GM12878 (cell line): Measurements from ENCODE around the gene KIF18A. TPM values are rescaled to one million over a fixed set of nuclear protein-coding genes. Genes with fewer than 3 reads are reported as not detected.

ENCODE experiments used
- ATF7 ChIP-seq: fragments of 450-650 bp; IDR thresholded peaks from 2 replicates; pipeline ENCODE4 v1.6.1; 2016; ENCODE audit warnings: low read depth, mild to moderate bottlenecking
- CREB1 ChIP-seq: IDR thresholded peaks from 2 replicates; pipeline ENCODE4 v1.6.1; 2012; ENCODE audit warnings: low read depth, mild to moderate bottlenecking, inconsistent platforms
- E2F8 ChIP-seq: fragments of 450-650 bp; IDR thresholded peaks from 2 replicates; pipeline ENCODE4 v1.6.1; 2018; ENCODE audit warnings: mild to moderate bottlenecking, low read depth, moderate library complexity; ENCODE audit not compliant: partially characterized antibody
- E4F1 ChIP-seq: fragments of 450-650 bp; IDR thresholded peaks from 2 replicates; pipeline ENCODE4 v1.6.1; 2018; ENCODE audit warnings: borderline replicate concordance, mild to moderate bottlenecking; ENCODE audit not compliant: partially characterized antibody
- ETV6 ChIP-seq, 2 experiments: fragments of 450-650 bp in 1 of 2; IDR thresholded peaks in 1 of 2; conservative IDR thresholded peaks in 1 of 2; 2 replicates each; pipeline ENCODE4 v1.6.1; 2014; ENCODE audit warnings: antibody characterized with exemption in 1 of 2, borderline replicate concordance in 1 of 2, low read depth in 1 of 2, mild to moderate bottlenecking in 1 of 2, moderate library complexity in 1 of 2
- HDAC2 ChIP-seq: fragments of 200-600 bp; sonication (generic); IDR thresholded peaks from 2 replicates; pipeline ENCODE4 v1.6.1; 2017
- KDM1A ChIP-seq: fragments of 200-600 bp; sonication (generic); IDR thresholded peaks from 2 replicates; pipeline ENCODE4 v1.6.1; 2016; ENCODE audit warnings: borderline replicate concordance
- PBX3 ChIP-seq: IDR thresholded peaks from 2 replicates; pipeline ENCODE4 v1.6.1; 2011; ENCODE audit warnings: mild to moderate bottlenecking, low read depth, low read length, moderate library complexity; ENCODE audit not compliant: insufficient replicate concordance
- POLR2AphosphoS2 ChIP-seq: IDR thresholded peaks from 2 replicates; pipeline ENCODE4 v1.6.1; 2011; ENCODE audit warnings: low read depth, mild to moderate bottlenecking, low read length, improper control_type of control experiment, moderate library complexity
- RAD51 ChIP-seq: fragments of 450-650 bp; IDR thresholded peaks from 2 replicates; pipeline ENCODE4 v1.6.1; 2016; ENCODE audit warnings: moderate library complexity, mild to moderate bottlenecking, inconsistent platforms
- RELB ChIP-seq: fragments of 450-650 bp; IDR thresholded peaks from 2 replicates; pipeline ENCODE4 v1.6.1; 2017; ENCODE audit warnings: low read depth, mild to moderate bottlenecking, moderate library complexity
- SRF ChIP-seq, 2 experiments: IDR thresholded peaks; 2 replicates each; pipeline ENCODE4 v1.6.1; 2011; ENCODE audit warnings: low read depth in 2 of 2, low read length in 2 of 2, mild to moderate bottlenecking in 1 of 2, moderate library complexity in 1 of 2
- TBL1XR1 ChIP-seq: IDR thresholded peaks from 2 replicates; pipeline ENCODE4 v1.6.1; 2012; ENCODE audit warnings: low read depth, low read length, improper control_type of control experiment
- TCF12 ChIP-seq: IDR thresholded peaks from 2 replicates; pipeline ENCODE4 v1.6.1; 2011; ENCODE audit warnings: low read depth, mild to moderate bottlenecking, low read length
- TCF7 ChIP-seq: IDR thresholded peaks from 2 replicates; pipeline ENCODE4 v1.6.1; 2014; ENCODE audit warnings: antibody characterized with exemption, borderline replicate concordance
- YBX1 ChIP-seq: fragments of 450-650 bp; IDR thresholded peaks from 2 replicates; pipeline ENCODE4 v1.6.1; 2016; ENCODE audit warnings: antibody characterized with exemption
- ZBTB11 ChIP-seq: fragments of 450-650 bp; formaldehyde crosslinking; IDR thresholded peaks from 2 replicates; pipeline ENCODE4 v1.5.0; 2022; ENCODE audit warnings: mild to moderate bottlenecking, missing genetic modification characterization
- polyA plus RNA-seq, 11 experiments: library from polyadenylated mRNA; depleted of rRNA in 4 of 11; unstranded in 6 of 11; stranded (reverse) in 5 of 11; fragments of >200 nt; fragmentation: Nextera tagmentation in 4 of 11; fragmentation: Illumina TruSeq in 1 of 11; extraction: Ambion mirVana in 4 of 11; extraction: Trizol in 1 of 11; gene quantifications; 1 replicate in 1 of 11; 2 replicates in 10 of 11; pipeline versions ENCODE4 v1.2.1 to v1.2.3, GENCODE V29; 2011 to 2016; ENCODE audit warnings: inconsistent platforms in 2 of 11, missing spikeins in 2 of 11, low read depth in 1 of 11
- total RNA-seq, 4 experiments: library from RNA; depleted of rRNA in 3 of 4; stranded (reverse); fragments of >200 nt in 3 of 4; fragmentation: Illumina TruSeq in 1 of 4; extraction: Trizol in 1 of 4; gene quantifications; 2 replicates each; pipeline versions ENCODE4 v1.2.1 to v1.2.3, GENCODE V29; 2013 to 2021

The KIF18A gene
- total and polyA plus RNA-seq, 10 of the 15 experiments (the other 5 are each of a cell fraction or from before 2014, with no cell fraction given), result 11.2 to 31.5 (median 20.4) TPM

- TF ChIP-seq TBL1XR1, result no peak
- TF ChIP-seq RELB, result peak; percentile 66
- TF ChIP-seq ZBTB11 (CRISPR knock-in tag), result no peak
- no peak for TF ChIP-seq E4F1
- TF ChIP-seq PBX3, result no peak
- TF ChIP-seq TCF12, result no peak
- TF ChIP-seq POLR2AphosphoS2, result 0 out of 2 replicates have a peak, but pooled peaks have one; percentile 34
- no peak for TF ChIP-seq HDAC2
- TF ChIP-seq E2F8, result peak; percentile 97
- peak; percentile 94 for TF ChIP-seq CREB1
- 0 out of 4 replicates have a peak, but pooled peaks of 1 of the 2 experiments have one; percentile 20 for TF ChIP-seq SRF (IDR thresholded peaks at IDR 0.05; ENCODE audit: low read depth in 2 of 2, low read length in 2 of 2)
- no peak for TF ChIP-seq TCF7
- TF ChIP-seq ATF7, result peak; percentile 93
- TF ChIP-seq ETV6 (conservative IDR thresholded peaks at IDR 0.05 in 1 of 2, IDR thresholded peaks at IDR 0.05 in 1 of 2; ENCODE audit: borderline replicate concordance in 1 of 2, low read depth in 1 of 2), result no peak
- no peak for TF ChIP-seq RAD51
- no peak for TF ChIP-seq YBX1
- TF ChIP-seq KDM1A, result no peak
Measured at GRCh38 chr11:28107750-28108618, at the start of gene KIF18A, which contains the start of gene METTL15 (continued).
